OCI-LY7 (cell line): ENCODE measurements around the gene PSD4.
A peak's percentile ranks its signal among the peaks of the same experiment; 100 is the strongest.

Experiments
- CTCF ChIP-seq: fragments of 200-600 bp; sonication (generic); conservative IDR thresholded peaks from 2 replicates; pipeline ENCODE4 v1.5.1; 2014; ENCODE audit warnings: mild to moderate bottlenecking, antibody characterized with exemption, low read length, moderate library complexity, mixed read lengths
- EZH2phosphoT487 ChIP-seq: fragments of 200-600 bp; sonication (generic); IDR thresholded peaks from 2 replicates; pipeline ENCODE4 v1.6.1; 2018; ENCODE audit warnings: low read depth, borderline replicate concordance, mild to moderate bottlenecking, mixed run types, antibody characterized with exemption, low read length, moderate library complexity, mixed read lengths

- TF ChIP-seq CTCF: 0 out of 2 replicates have a peak, but pooled peaks have one; percentile 32
- no peak for TF ChIP-seq EZH2phosphoT487
Observed at GRCh38 chr2:113202305-113203216, 28.8 kb downstream of the PSD4 start.
